BLaER1 (cell line): ENCODE measurements around the gene SGIP1.
"Not testable (repeated sequence)": the region's sequence is repeated elsewhere in the genome, so short reads cannot be mapped to it uniquely, and the experiment has no call there.

Experiments
- H3K27ac ChIP-seq: shearing (Covaris generic); formaldehyde crosslinking; 2 replicates; pipeline ENCODE4 v1.8.1; 2022
- H3K27me3 ChIP-seq: shearing (Covaris generic); formaldehyde crosslinking; 2 replicates; pipeline ENCODE4 v1.8.1; 2022
- H3K36me3 ChIP-seq: shearing (Covaris generic); formaldehyde crosslinking; 2 replicates; pipeline ENCODE4 v1.8.1; 2022
- H3K4me1 ChIP-seq: shearing (Covaris generic); formaldehyde crosslinking; 2 replicates; pipeline ENCODE4 v1.8.1; 2022
- H3K4me2 ChIP-seq: shearing (Covaris generic); formaldehyde crosslinking; 2 replicates; pipeline ENCODE4 v1.8.1; 2022
- H3K4me3 ChIP-seq: shearing (Covaris generic); formaldehyde crosslinking; 2 replicates; pipeline ENCODE4 v1.8.1; 2022
- H3K9ac ChIP-seq: shearing (Covaris generic); formaldehyde crosslinking; 2 replicates; pipeline ENCODE4 v1.8.1; 2022
- H3K9me3 ChIP-seq: shearing (Covaris generic); formaldehyde crosslinking; 2 replicates; pipeline ENCODE4 v1.8.1; 2022
- H4K20me1 ChIP-seq: shearing (Covaris generic); formaldehyde crosslinking; 2 replicates; pipeline ENCODE4 v1.8.1; 2022
- Cebpa-rat ChIP-seq: shearing (Covaris generic); IDR thresholded peaks from 2 replicates; pipeline ENCODE4 v1.8.1; 2022

SGIP1 gene

DNA sequence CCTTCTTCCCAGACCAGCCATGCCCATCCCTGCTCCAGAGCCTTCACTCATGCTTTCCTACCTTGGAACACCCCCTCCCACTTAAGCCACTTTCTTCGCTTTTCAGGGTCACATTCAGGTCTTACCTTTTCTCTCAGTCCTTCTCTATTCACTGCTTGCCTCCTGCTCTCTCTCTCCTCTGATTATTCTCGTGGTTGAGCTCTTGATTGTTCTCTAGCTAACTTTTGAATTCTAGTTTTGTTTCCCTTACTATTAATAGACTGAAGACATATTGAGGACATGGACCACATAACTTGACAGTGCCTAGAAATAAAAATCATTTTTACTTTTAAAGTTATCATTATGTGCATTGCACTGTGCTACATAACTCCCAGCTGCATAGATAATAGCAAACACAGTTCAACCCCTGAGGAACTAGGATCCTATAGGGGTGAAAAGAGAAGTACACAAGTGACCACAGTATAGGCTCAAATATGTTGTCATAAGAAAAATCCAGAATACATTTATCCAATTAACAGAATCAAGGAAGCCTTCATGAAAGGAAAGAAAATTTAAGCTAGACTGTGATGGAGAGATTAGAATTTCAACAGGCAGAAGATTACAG, 245.6 kb downstream of the SGIP1 start:
- no peak overlapping the region for H3K4me3 ChIP-seq
- TF ChIP-seq Cebpa-rat, result no peak
- no peaks in the 10 kb centered on the region for H3K36me3 ChIP-seq
- H3K27me3 ChIP-seq, result no peaks in the 10 kb centered on the region
- H3K9ac ChIP-seq, result no peak overlapping the region
- H3K27ac ChIP-seq, result no peak overlapping the region
- no peaks in the 10 kb centered on the region for H4K20me1 ChIP-seq
- H3K4me1 ChIP-seq, result no peaks in the 10 kb centered on the region
- no peaks in the 10 kb centered on the region for H3K9me3 ChIP-seq
- no peak overlapping the region for H3K4me2 ChIP-seq

DNA sequence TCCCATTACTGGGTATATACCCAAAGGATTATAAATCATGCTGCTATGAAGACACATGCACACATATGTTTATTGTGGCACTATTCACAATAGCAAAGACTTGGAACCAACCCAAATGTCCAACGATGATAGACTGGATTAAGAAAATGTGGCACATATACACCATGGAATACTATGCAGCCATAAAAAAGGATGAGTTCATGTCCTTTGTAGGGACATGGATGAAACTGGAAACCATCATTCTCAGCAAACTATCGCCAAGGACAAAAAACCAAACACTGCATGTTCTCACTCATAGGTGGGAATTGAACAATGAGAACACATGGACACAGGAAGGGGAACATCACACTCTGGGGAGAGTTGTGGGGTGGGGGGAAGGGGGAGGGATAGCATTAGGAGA, 251.8 kb downstream of the SGIP1 start:
- not testable (repeated sequence) for H3K4me2 ChIP-seq, H3K36me3 ChIP-seq, H3K9me3 ChIP-seq, H3K4me3 ChIP-seq, H3K9ac ChIP-seq, H4K20me1 ChIP-seq, H3K4me1 ChIP-seq, H3K27ac ChIP-seq, H3K27me3 ChIP-seq

DNA sequence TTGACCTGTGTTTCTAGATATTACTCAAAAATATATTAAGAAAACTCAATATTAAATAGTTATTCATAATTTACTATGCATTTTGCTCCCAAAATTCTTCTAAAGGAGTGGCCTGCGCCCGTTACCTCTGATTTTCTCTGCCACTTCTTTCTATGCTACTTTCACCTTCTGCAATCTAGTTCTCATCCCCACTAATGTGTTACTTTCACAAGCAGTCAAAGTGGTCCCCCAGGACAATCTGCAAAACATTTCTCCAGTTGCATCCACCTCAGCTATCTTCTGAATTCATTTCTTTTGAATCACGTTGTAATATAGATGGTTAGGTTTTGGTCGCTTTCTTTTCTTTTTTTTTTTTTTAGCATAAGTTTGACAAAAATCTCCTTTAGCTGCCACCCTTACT, 253.7 kb downstream of the SGIP1 start:
- H3K4me3 ChIP-seq, result no peak overlapping the region
- no peak overlapping the region for H3K9ac ChIP-seq
- H3K36me3 ChIP-seq, result no peaks in the 10 kb centered on the region
- H3K4me2 ChIP-seq, result no peak overlapping the region
- no peak for TF ChIP-seq Cebpa-rat
- H3K9me3 ChIP-seq, result no peaks in the 10 kb centered on the region
- no peaks in the 10 kb centered on the region for H4K20me1 ChIP-seq
- H3K27ac ChIP-seq, result no peak overlapping the region
- no peaks in the 10 kb centered on the region for H3K27me3 ChIP-seq
- peaks cover 9% of the 10 kb centered on the region; the same call in 1 of the 2 replicates for H3K4me1 ChIP-seq

DNA sequence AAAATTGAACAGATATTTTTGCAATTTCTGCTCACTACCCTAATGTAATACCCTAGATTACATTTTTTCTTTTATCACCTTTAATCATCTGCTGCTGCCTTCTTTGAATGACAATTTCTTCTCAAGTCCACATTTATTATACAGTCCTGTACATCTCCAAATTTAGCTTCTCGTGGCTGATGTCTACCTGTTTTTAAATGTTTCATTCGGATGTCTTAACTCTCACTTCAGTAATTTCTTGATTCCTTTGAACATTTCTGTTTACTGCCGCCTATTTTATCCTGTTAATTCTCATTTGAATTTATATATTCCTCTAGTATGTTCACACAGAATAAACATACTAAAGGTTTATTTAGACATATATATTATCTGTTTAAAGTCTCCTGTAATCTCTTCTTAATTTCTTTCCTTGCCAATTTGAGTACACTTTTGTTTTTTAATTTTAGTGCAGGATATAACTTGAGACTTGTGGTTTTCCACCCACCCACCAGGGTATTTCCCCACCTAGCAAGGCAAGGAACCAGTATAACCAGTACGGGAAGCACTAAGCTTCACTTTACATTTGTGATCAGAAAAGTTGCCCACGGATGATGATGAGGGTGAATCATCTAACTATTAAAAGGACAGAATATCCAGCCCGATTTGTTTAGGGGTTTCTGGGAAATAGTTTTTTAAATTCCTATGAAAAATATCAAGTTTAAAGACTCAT, 254.4 kb downstream of the SGIP1 start:
- H4K20me1 ChIP-seq, result no peaks in the 10 kb centered on the region

GRCh38 chr1:66791621-66792610, 258.0 kb downstream of the SGIP1 start:
- H3K9ac ChIP-seq, result no peak overlapping the region
- TF ChIP-seq Cebpa-rat, result no peak
- no peaks in the 10 kb centered on the region for H3K9me3 ChIP-seq
- H3K4me1 ChIP-seq, result peaks cover 9% of the 10 kb centered on the region; the same call in 1 of the 2 replicates
- H4K20me1 ChIP-seq, result no peaks in the 10 kb centered on the region
- no peaks in the 10 kb centered on the region for H3K36me3 ChIP-seq
- H3K27ac ChIP-seq, result no peak overlapping the region
- H3K27me3 ChIP-seq, result no peaks in the 10 kb centered on the region
- H3K4me2 ChIP-seq, result no peak overlapping the region
- H3K4me3 ChIP-seq, result no peak overlapping the region

More for the DNA sequence above, 254.4 kb downstream of the SGIP1 start:
- peaks cover 9% of the 10 kb centered on the region; the same call in 1 of the 2 replicates for H3K4me1 ChIP-seq
- H3K27me3 ChIP-seq, result no peaks in the 10 kb centered on the region
- H3K9ac ChIP-seq, result no peak overlapping the region
- H3K36me3 ChIP-seq, result no peaks in the 10 kb centered on the region
- H3K9me3 ChIP-seq, result no peaks in the 10 kb centered on the region
- H3K27ac ChIP-seq, result no peak overlapping the region
- H3K4me3 ChIP-seq, result no peak overlapping the region
- H3K4me2 ChIP-seq, result no peak overlapping the region; the same call in 1 of the 2 replicates
- TF ChIP-seq Cebpa-rat, result no peak

GRCh38 chr1:66795839-66796238, 261.9 kb downstream of the SGIP1 start:
- H3K36me3 ChIP-seq, H3K9me3 ChIP-seq, H3K4me3 ChIP-seq, H3K4me1 ChIP-seq, H3K27ac ChIP-seq, H4K20me1 ChIP-seq, H3K4me2 ChIP-seq, H3K27me3 ChIP-seq, H3K9ac ChIP-seq: not testable (repeated sequence)
